Memory B cell (primary cell): ENCODE measurements around the gene LEMD2.

Experiments
- ATAC-seq: fragments of 150-1000 bp; cut with Tn5 transposase; 2 replicates; pipeline ENCODE4 v1.10.0; 2021; ENCODE audit warnings: low read depth, mild to moderate bottlenecking, moderate library complexity
- DNase-seq, 2 donors: peaks; one replicate each; pipeline ENCODE4 v3.0.0; 2022; ENCODE audit warnings: low spot score in 2 of 2
- H3K27ac Mint-ChIP-seq: one replicate; pipeline ENCODE4 v1.8.0; 2022; ENCODE audit warnings: mild to moderate bottlenecking, moderate library complexity, mixed read lengths
- H3K27me3 Mint-ChIP-seq: one replicate; pipeline ENCODE4 v1.8.0; 2022; ENCODE audit warnings: mixed read lengths
- H3K36me3 Mint-ChIP-seq: one replicate; pipeline ENCODE4 v1.8.0; 2022; ENCODE audit warnings: mild to moderate bottlenecking, mixed read lengths
- H3K4me1 Mint-ChIP-seq: one replicate; pipeline ENCODE4 v1.8.0; 2022; ENCODE audit warnings: mixed read lengths
- H3K4me3 Mint-ChIP-seq: one replicate; pipeline ENCODE4 v1.8.0; 2022; ENCODE audit warnings: mild to moderate bottlenecking, moderate library complexity, mixed read lengths
- H3K9me3 Mint-ChIP-seq: one replicate; pipeline ENCODE4 v1.8.0; 2022; ENCODE audit warnings: mixed read lengths

The LEMD2 gene

GRCh38 chr6:33729059-33729458 lies 59.9 kb downstream of the LEMD2 start:
- no peaks in the 10 kb centered on the region for H3K9me3 Mint-ChIP-seq
- DNase-seq (no peak), ATAC-seq (no peak)
- H3K4me1 Mint-ChIP-seq = peaks cover 13% of the 10 kb centered on the region
- H3K4me3 Mint-ChIP-seq = no peak overlapping the region
- peaks cover 11% of the 10 kb centered on the region for H3K27me3 Mint-ChIP-seq
- no peak overlapping the region for H3K27ac Mint-ChIP-seq
- no peaks in the 10 kb centered on the region for H3K36me3 Mint-ChIP-seq

- Mint-ChIP-seq H3K4me1 (peaks cover 13% of the 10 kb centered on the region), H3K27me3 (peaks cover 14% of the 10 kb centered on the region), H3K4me3 (no peak overlapping the region), H3K27ac (no peak overlapping the region), H3K36me3 (no peaks in the 10 kb centered on the region), H3K9me3 (no peaks in the 10 kb centered on the region)
- DNase-seq (no peak), ATAC-seq (no peak)
Observed at GRCh38 chr6:33728438-33728837, 60.5 kb downstream of the LEMD2 start.

GRCh38 chr6:33727932-33728331 lies 61.0 kb downstream of the LEMD2 start:
- ATAC-seq (no peak), DNase-seq (no peak)
- Mint-ChIP-seq H3K9me3 (no peaks in the 10 kb centered on the region), H3K27ac (no peak overlapping the region), H3K4me1 (peaks cover 13% of the 10 kb centered on the region), H3K4me3 (no peak overlapping the region), H3K36me3 (no peaks in the 10 kb centered on the region), H3K27me3 (peaks cover 14% of the 10 kb centered on the region)

- H3K4me3 Mint-ChIP-seq = no peak overlapping the region
- H3K27me3 Mint-ChIP-seq = peaks cover 15% of the 10 kb centered on the region
- no peak overlapping the region for H3K27ac Mint-ChIP-seq
- H3K36me3 Mint-ChIP-seq = no peaks in the 10 kb centered on the region
- no peak for ATAC-seq
- no peaks in the 10 kb centered on the region for H3K9me3 Mint-ChIP-seq
- H3K4me1 Mint-ChIP-seq = peaks cover 11% of the 10 kb centered on the region
- no peak for DNase-seq
Observed at GRCh38 chr6:33727126-33727525, 61.8 kb downstream of the LEMD2 start.

GRCh38 chr6:33726696-33727095 lies 62.2 kb downstream of the LEMD2 start:
- no peak for ATAC-seq
- no peak overlapping the region for H3K27ac Mint-ChIP-seq
- no peak for DNase-seq
- peaks cover 12% of the 10 kb centered on the region for H3K4me1 Mint-ChIP-seq
- H3K4me3 Mint-ChIP-seq = no peak overlapping the region
- peaks cover 15% of the 10 kb centered on the region for H3K27me3 Mint-ChIP-seq
- no peaks in the 10 kb centered on the region for H3K9me3 Mint-ChIP-seq
- H3K36me3 Mint-ChIP-seq = no peaks in the 10 kb centered on the region

- H3K27me3 Mint-ChIP-seq = peaks cover 15% of the 10 kb centered on the region
- H3K36me3 Mint-ChIP-seq = no peaks in the 10 kb centered on the region
- no peak overlapping the region for H3K27ac Mint-ChIP-seq
- no peak for ATAC-seq
- H3K4me1 Mint-ChIP-seq = peaks cover 16% of the 10 kb centered on the region
- H3K9me3 Mint-ChIP-seq = no peaks in the 10 kb centered on the region
- no peak for DNase-seq
- H3K4me3 Mint-ChIP-seq = no peak overlapping the region
Observed at GRCh38 chr6:33725891-33726673, 62.8 kb downstream of the LEMD2 start.

- Mint-ChIP-seq H3K27ac (no peak overlapping the region), H3K4me3 (no peak overlapping the region), H3K27me3 (peaks cover 15% of the 10 kb centered on the region), H3K9me3 (no peaks in the 10 kb centered on the region), H3K36me3 (no peaks in the 10 kb centered on the region), H3K4me1 (peaks cover 16% of the 10 kb centered on the region)
- ATAC-seq (no peak), DNase-seq (no peak)
Observed at GRCh38 chr6:33725222-33725621, 63.7 kb downstream of the LEMD2 start.

- Mint-ChIP-seq H3K4me1 (peaks cover 16% of the 10 kb centered on the region), H3K27me3 (peaks cover 15% of the 10 kb centered on the region), H3K36me3 (no peaks in the 10 kb centered on the region), H3K4me3 (no peak overlapping the region), H3K9me3 (no peaks in the 10 kb centered on the region), H3K27ac (no peak overlapping the region)
- DNase-seq (no peak), ATAC-seq (no peak)
Observed at GRCh38 chr6:33724102-33725023, 64.6 kb downstream of the LEMD2 start.

GRCh38 chr6:33723371-33724085 lies 65.4 kb downstream of the LEMD2 start:
- Mint-ChIP-seq H3K4me3 (no peak overlapping the region), H3K9me3 (no peaks in the 10 kb centered on the region), H3K27ac (no peak overlapping the region), H3K36me3 (no peaks in the 10 kb centered on the region), H3K27me3 (peaks cover 15% of the 10 kb centered on the region), H3K4me1 (peaks cover 14% of the 10 kb centered on the region)
- DNase-seq = no peak
- no peak for ATAC-seq

- Mint-ChIP-seq H3K4me1 (peaks cover 8% of the 10 kb centered on the region), H3K4me3 (no peak overlapping the region), H3K27me3 (peaks cover 15% of the 10 kb centered on the region), H3K36me3 (no peaks in the 10 kb centered on the region), H3K27ac (no peak overlapping the region), H3K9me3 (no peaks in the 10 kb centered on the region)
- no peak for DNase-seq
- ATAC-seq = no peak
Observed at GRCh38 chr6:33722103-33722623, 66.8 kb downstream of the LEMD2 start.

GRCh38 chr6:33721508-33721907 lies 67.4 kb downstream of the LEMD2 start:
- no peaks in the 10 kb centered on the region for H3K9me3 Mint-ChIP-seq
- peak overlapping the region; percentile 6 for H3K4me3 Mint-ChIP-seq
- no peaks in the 10 kb centered on the region for H3K36me3 Mint-ChIP-seq
- no peak overlapping the region for H3K27ac Mint-ChIP-seq
- no peak for ATAC-seq
- peaks cover 6% of the 10 kb centered on the region for H3K4me1 Mint-ChIP-seq
- DNase-seq = no peak
- peaks cover 13% of the 10 kb centered on the region for H3K27me3 Mint-ChIP-seq
